Motor neuron (in vitro differentiated cells): ENCODE measurements around the gene TTLL7. TPM values are rescaled to one million over a fixed set of nuclear protein-coding genes. Genes with fewer than 3 reads are reported as not detected.

Experiments
- ATAC-seq, 8 experiments: fragments of 200-7000 bp; cut with Tn5 transposase; replicated peaks in 6 of 8; 2 replicates each; pipeline ENCODE4 v1.8.0; 2021; ENCODE audit warnings: mild to moderate bottlenecking in 8 of 8, moderate library complexity in 8 of 8
- H3K27ac ChIP-seq, 2 donors: fragments of 250-450 bp; sonication (Bioruptor Pico); 2 replicates each; pipeline ENCODE4 v1.9.0; 2021; ENCODE audit warnings: antibody characterized with exemption in 2 of 2, mild to moderate bottlenecking in 2 of 2, moderate library complexity in 1 of 2
- H3K4me1 ChIP-seq, 2 donors: fragments of 250-450 bp; sonication (Bioruptor Pico); replicated peaks in 1 of 2; 2 replicates each; pipeline ENCODE4 v1.6.1; 2021; ENCODE audit warnings: antibody characterized with exemption in 2 of 2, mild to moderate bottlenecking in 2 of 2, moderate library complexity in 1 of 2
- H3K4me3 ChIP-seq, 5 donors: fragments of 250-450 bp; sonication (Bioruptor Pico); 2 replicates each; pipeline ENCODE4 v1.9.0; 2021; ENCODE audit warnings: antibody characterized with exemption in 5 of 5, mild to moderate bottlenecking in 5 of 5, moderate library complexity in 4 of 5
- WGBS, 10 experiments: fragments of 450-650 bp; shearing (Covaris generic); methylation state at CpG; one replicate each; pipeline ENCODE4 v1.0.0; 2022; 5-methylcytosine and 5-hydroxymethylcytosine counted together
- in situ Hi-C, 9 experiments: fragments of 400-800 bp; cut with MboI; loops; one replicate each; pipeline ENCODE4 v1.15.0; 2021; ENCODE audit warnings: low sequenced_read_pairs in 9 of 9, low pct_unique_long_range_greater_than_20kb in 2 of 9; ENCODE audit not compliant: unreplicated experiment in 9 of 9
- total RNA-seq, 8 experiments: library from RNA; unstranded; fragments of 300-600 nt; gene quantifications; 2 replicates each; pipeline versions ENCODE4 v1.2.3 to v1.2.4, GENCODE V29; 2022

TTLL7 gene
- total RNA-seq, 8 experiments from 2014 or later, result 4.7 to 32.7 (median 18.9) TPM

DNA sequence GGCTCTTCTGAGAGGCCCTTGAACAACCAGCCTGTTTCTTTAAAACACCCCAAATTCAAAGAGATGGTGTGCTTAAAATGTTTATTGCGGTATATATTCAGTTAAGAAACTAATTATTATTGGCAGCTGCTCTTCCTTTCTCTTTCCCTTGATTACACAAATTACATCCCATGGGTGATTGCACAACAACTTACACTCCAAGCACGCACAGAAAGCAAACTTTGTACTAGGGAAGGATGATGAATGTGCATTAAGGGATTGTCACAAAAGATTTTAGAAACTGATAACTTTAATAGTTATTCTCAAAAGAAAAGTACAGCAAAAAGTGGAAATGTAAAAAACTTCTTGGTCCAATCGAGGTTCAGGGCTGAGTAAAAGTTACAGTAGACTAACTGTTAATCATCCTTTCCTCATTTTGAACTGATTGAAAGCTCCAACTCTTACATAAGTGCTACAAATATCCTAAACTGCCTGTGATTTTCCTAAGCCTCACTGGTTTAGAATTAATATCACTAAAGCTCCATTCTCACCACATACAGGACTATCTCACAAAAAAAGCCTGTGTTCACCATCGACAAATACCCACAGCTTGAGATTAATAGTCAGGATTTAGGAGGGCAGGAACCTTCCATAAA lies 153.4 kb downstream of the TTLL7 start:
- ATAC-seq, result peak in 2 of 8 experiments; percentile 33 to 51
- 0 to 100% (median 79%) methylated on average over 1 to 4 of the region's 4 CpGs for WGBS, 10 experiments
- in situ Hi-C loops, result loop anchor here in 1 of 9 experiments (25.0 kb wide), 1 partner anchor 233 kb away; no protein-coding TSS in a partner anchor

DNA sequence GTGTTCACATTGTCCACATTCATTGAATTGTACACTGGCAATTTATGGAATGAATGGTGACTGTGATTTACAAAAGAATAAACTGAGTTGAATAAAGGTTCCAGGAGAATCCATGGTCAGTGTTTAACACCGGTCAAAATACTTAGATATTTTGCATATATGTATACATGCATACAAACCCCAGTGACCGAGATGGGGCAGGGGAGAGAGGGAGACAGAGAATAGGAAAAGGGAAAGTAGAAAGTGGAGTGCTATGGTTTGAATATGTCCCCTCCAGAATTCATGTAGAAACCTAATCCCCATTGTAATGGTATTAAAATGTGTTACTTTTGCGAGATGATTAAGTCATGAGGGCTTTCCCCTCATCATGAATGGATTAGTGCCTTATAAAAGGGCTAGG lies 154.4 kb downstream of the TTLL7 start:
- in situ Hi-C loops, result loop anchor here in 1 of 9 experiments (25.0 kb wide), 1 partner anchor 232 kb away; no protein-coding TSS in a partner anchor

More for the DNA sequence above, 153.4 kb downstream of the TTLL7 start:
- peaks cover 9 to 14% of the 10 kb centered on the region in 2 donors for H3K4me1 ChIP-seq
- H3K4me3 ChIP-seq, result no peak overlapping the region
- H3K27ac ChIP-seq, result no peak overlapping the region

DNA sequence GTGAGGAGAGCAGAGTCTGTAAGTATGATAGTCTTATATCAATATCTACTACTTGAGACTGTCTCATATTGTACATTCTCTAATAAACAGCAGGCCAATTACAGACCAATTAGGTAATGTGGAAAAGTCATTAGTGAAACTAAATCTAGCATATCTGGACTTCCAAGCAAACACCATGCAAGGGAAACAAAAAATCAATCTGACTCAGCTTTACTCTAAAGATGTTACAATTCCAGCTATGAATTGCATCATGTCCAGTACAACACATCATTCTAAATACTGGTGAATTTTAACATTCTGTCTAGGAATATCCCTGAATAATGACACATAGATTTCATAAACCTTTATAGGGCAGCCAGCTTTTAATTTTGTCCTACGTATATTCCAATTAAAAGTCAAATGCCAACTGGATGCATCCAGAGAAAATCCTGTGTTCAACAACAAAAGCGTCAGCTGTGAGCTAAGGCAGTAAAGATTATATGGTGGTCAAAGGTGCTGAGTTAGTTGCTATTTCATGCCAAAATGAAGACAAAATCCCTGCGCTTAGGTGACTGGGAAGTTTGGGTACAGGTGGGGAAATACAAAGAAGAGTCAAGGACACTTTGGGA lies 159.3 kb downstream of the TTLL7 start:
- in situ Hi-C loops, result loop anchor here in 1 of 9 experiments (25.0 kb wide), 1 partner anchor 227 kb away; no protein-coding TSS in a partner anchor
- WGBS, 10 experiments, result 37 to 100% (median 88%) methylated on average over 1 to 3 of the region's 3 CpGs; no CpG with 5 or more reads in 1 of the 10 experiments
- Histone ChIP-seq H3K4me3 (no peak overlapping the region), H3K27ac (no peak overlapping the region), H3K4me1 (peaks cover 4 to 8% of the 10 kb centered on the region in 2 donors)
- ATAC-seq, result peak in 5 of 8 experiments; percentile 19 to 82 (median 60)

More for the DNA sequence above, 154.4 kb downstream of the TTLL7 start:
- H3K4me1 ChIP-seq, result peaks cover 13 to 14% of the 10 kb centered on the region in 2 donors
- no peak overlapping the region for H3K27ac ChIP-seq
- no peak for ATAC-seq
- H3K4me3 ChIP-seq, result no peak overlapping the region
- 20 to 100% (median 83%) methylated on average over 1 to 3 of the region's 3 CpGs for WGBS, 10 experiments

DNA sequence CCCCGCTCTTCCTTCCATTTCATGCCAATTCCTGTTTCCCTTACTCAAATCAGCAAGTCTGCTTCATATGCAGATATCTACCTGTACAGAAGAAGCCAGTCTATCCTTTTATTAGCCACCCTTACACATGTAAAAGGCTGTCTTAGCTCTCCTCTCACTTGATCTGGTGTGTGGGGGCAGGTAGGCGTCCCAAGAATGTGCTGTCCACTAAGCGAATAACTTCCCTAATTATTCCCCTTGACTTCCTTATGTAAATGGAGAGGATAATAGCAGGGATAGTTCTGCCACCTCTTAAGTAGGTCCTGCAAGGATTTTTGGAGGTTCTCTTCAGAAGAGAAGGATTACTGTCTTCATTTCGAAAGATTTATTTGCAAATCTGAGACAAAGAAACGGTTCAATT lies 160.4 kb downstream of the TTLL7 start:
- Histone ChIP-seq H3K4me3 (no peak overlapping the region), H3K27ac (no peak overlapping the region), H3K4me1 (peaks cover 4 to 8% of the 10 kb centered on the region in 2 donors)
- no peak for ATAC-seq
- in situ Hi-C loops, result loop anchor here in 1 of 9 experiments (25.0 kb wide), 1 partner anchor 226 kb away; no protein-coding TSS in a partner anchor
- 57 to 91% (median 78%) methylated on average over 1 to 5 of the region's 5 CpGs; no CpG with 5 or more reads in 2 of the 10 experiments for WGBS, 10 experiments

DNA sequence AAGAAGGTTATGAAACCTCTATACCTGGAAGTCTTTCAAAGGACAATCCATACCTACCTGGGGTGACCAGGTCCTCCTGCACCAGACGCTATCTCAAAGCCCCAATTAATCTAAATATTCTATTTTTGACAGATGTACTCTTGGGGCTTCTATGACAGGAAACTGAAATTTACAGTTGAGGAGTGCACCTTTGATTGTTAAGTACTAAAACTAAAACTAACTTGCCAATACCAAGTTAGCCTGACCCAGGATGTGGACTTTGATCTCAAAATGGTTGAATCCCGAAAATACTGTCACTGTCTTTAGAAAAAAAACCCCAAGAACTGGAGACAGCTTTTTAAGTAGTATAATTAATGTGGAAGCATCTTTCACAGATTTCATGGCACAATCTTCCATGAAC lies 162.4 kb downstream of the TTLL7 start:
- WGBS, 10 experiments, result 29 to 100% (median 92%) methylated on average over 1 to 2 of the region's 2 CpGs
- Histone ChIP-seq H3K27ac (no peak overlapping the region), H3K4me3 (no peak overlapping the region), H3K4me1 (peaks cover 4 to 8% of the 10 kb centered on the region in 2 donors)
- in situ Hi-C loops, result loop anchor here in 1 of 9 experiments (25.0 kb wide), 1 partner anchor 224 kb away; no protein-coding TSS in a partner anchor
- no peak for ATAC-seq

DNA sequence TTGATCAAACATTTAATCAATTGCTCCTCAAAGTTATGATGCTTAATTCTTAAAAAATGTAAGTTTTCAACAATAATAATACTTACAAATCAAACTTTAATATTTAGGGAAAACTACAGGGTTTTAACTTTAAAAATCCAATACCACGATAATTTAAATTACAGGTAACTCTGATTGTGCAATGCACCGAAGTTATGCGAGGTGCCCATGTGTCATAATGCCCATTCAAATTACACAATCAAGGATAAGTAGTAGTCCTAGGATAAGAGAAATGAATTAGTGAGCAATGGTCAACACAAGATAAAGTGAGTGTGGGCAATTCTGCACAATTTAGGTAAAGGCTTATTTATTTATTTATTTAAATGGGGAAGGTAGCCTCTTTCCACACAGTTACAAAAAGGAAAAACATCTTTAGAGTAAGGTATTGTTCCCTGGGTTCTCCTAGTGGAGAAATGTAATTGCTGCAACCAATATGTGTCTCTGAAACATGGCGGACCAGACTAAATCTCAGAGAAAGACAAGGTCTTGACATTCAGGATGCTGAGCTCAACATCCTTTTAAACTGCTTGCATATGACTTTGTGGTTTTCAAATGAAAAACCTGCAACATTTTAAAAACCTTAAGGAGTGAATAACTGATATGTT lies 164.2 kb downstream of the TTLL7 start:
- no peak for ATAC-seq
- Histone ChIP-seq H3K27ac (no peak overlapping the region), H3K4me1 (peaks cover 3 to 5% of the 10 kb centered on the region in 2 donors), H3K4me3 (no peak overlapping the region)
- WGBS, 10 experiments, result 76 to 100% (median 93%) methylated on average over 2 to 4 of the region's 4 CpGs
- in situ Hi-C loops, result loop anchor here in 1 of 9 experiments (25.0 kb wide), 1 partner anchor 222 kb away; no protein-coding TSS in a partner anchor

DNA sequence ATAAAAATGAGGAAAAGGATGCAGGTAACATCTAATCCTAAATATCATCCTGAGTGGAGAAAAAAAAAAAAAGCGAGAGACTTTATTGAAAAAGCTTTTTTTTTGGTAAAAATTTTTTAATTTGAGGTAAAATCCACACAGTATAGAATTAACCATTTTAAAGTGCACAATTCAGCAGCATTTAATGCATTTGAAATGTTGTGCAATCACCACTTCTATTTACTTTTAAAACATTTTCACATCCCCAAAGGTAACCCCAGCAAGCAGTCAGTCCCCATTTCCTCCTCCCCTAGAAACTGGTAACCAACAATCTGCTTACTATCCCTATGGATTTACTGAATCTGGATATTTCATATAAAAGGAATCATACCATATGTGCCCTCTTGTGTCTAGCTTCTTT lies 166.7 kb downstream of the TTLL7 start:
- 9 to 100% (median 89%) methylated on average over 1 of the region's 1 CpG; no CpG with 5 or more reads in 2 of the 10 experiments for WGBS, 10 experiments
- H3K4me3 ChIP-seq, result no peak overlapping the region
- H3K27ac ChIP-seq, result no peak overlapping the region
- ATAC-seq, result no peak
- H3K4me1 ChIP-seq, result no peaks in the 10 kb centered on the region
- in situ Hi-C loops, result loop anchor here in 1 of 9 experiments (25.0 kb wide), 1 partner anchor 220 kb away; no protein-coding TSS in a partner anchor

DNA sequence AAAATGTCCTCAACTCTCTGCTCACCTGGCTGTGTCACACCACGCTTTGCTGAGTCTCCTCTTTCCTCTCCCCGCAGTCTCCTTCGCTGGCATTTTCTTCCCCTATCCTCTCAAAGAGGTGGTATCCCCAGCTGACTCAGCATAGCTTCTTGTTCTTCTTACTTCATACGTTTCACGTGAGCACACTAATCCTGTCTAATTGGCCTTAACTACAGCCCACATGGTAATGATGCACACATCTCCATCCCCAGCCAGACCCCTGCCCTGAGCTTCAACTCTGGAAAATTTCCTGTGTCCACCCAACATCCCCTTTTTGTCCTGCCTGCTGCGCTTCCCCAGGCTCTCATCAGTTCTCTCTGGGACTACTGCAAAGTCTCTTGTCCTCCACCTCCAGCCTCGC lies 169.8 kb downstream of the TTLL7 start:
- Histone ChIP-seq H3K4me3 (no peak overlapping the region), H3K27ac (no peak overlapping the region), H3K4me1 (no peaks in the 10 kb centered on the region)
- no peak for ATAC-seq
- in situ Hi-C loops, result loop anchor here in 1 of 9 experiments (25.0 kb wide), 1 partner anchor 217 kb away; no protein-coding TSS in a partner anchor
- 0 to 100% (median 88%) methylated on average over 1 to 7 of the region's 7 CpGs; no CpG with 5 or more reads in 1 of the 10 experiments for WGBS, 10 experiments

DNA sequence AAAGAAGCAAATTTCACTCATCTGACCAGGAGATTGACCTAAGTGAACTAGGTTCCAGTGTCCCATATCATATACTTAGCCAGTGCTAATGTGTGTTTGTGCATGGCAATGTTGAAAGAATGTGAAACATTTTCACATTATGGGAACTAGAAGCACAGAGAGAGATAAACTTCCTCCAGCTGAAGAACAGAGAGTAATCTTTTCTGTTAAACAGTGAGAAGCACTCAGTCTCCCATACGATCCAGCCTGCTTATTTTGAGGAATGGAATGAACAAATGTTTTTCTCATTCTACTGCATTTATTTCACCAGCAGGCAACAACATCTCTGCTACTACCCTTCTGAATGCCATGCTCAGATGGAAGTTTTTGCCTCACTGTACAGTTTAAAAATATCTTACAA lies 170.5 kb downstream of the TTLL7 start:
- no peak for ATAC-seq
- H3K4me3 ChIP-seq, result no peak overlapping the region
- in situ Hi-C loops, result loop anchor here in 1 of 9 experiments (25.0 kb wide), 1 partner anchor 216 kb away; no protein-coding TSS in a partner anchor
- WGBS, 10 experiments, result 9 to 100% (median 90%) methylated on average over 1 of the region's 1 CpG; no CpG with 5 or more reads in 2 of the 10 experiments
- no peaks in the 10 kb centered on the region for H3K4me1 ChIP-seq
- no peak overlapping the region for H3K27ac ChIP-seq

DNA sequence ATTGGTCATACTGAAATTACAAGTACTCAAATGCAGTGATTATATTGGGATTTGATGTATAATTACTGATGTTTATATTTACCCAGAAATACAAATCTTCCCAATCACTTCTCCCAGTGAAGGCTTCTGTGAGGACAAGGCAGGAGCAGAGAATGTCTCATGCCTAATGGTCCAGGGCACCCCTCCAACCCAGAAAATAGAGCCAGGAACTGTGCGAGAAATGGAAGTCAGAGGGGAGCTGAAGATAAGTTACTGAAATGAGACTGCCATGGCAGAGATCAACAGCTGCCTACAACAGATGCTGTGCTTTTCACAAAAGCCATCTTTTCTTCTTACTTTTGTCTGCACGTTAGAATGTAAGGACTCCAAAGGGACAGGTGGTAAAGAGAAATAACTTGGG lies 171.2 kb downstream of the TTLL7 start:
- in situ Hi-C loops, result loop anchor here in 1 of 9 experiments (25.0 kb wide), 1 partner anchor 215 kb away; no protein-coding TSS in a partner anchor
- H3K4me1 ChIP-seq, result no peaks in the 10 kb centered on the region
- H3K4me3 ChIP-seq, result no peak overlapping the region
- WGBS, 10 experiments, result 0 to 100% (median 75%) methylated on average over 1 to 2 of the region's 2 CpGs; no CpG with 5 or more reads in 1 of the 10 experiments
- H3K27ac ChIP-seq, result no peak overlapping the region
- no peak for ATAC-seq

DNA sequence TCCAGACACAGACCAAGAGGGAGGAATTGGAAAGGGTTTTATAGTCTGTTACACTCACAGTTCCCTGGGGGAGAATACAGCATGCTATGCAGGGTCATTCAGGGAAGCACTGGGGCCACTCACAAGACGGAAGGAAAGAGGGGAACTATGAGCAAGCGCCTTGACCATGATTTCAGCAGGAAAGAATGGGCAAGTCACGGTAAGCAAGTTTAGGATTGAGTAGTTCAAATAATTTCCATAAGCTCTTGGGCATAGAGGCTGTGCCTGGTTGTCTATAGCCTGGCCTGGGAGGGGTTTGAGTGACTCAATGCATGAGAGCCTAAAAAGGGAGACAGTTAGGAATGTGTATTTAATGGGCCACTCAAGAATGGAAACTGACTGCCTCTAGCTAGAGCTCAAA lies 176.7 kb downstream of the TTLL7 start:
- 0 to 100% (median 92%) methylated on average over 1 to 3 of the region's 3 CpGs; no CpG with 5 or more reads in 1 of the 10 experiments for WGBS, 10 experiments
- in situ Hi-C loops, result no loop called here
- Histone ChIP-seq H3K27ac (no peak overlapping the region), H3K4me3 (no peak overlapping the region), H3K4me1 (peaks cover 0 to 3% of the 10 kb centered on the region in 2 donors)
- peak in 2 of 8 experiments; percentile 91 to 92 for ATAC-seq

DNA sequence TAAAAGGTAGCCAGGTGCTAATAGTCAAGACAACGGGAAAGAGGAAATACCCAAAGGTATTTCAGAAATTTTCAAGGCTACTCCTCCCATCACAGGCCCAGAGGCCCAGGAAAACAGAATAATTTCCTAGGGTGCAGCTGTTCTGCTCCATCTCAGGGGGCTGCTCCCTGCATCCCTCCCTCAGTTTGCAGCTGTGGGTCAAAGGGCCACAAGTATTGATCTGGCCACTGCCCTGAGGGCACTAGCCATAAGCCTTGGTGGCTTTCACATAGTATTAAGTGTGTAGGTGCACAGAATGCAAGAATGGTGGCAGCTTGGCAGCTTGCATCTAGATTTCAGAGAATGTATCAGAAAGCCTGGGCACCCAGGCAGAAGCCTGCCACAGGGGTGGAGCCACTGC lies 179.5 kb downstream of the TTLL7 start:
- in situ Hi-C loops, result no loop called here
- WGBS, 10 experiments, result 0 to 100% (median 82%) methylated on average over 1 of the region's 1 CpG; no CpG with 5 or more reads in 3 of the 10 experiments
- H3K27ac ChIP-seq, result no peak overlapping the region
- H3K4me3 ChIP-seq, result no peak overlapping the region
- ATAC-seq, result no peak
- H3K4me1 ChIP-seq, result peaks cover 0 to 5% of the 10 kb centered on the region in 2 donors
